Activated CD4-positive, alpha-beta T cell treated with anti-CD3 and anti-CD28 coated beads, Interleukin-2, amount 10 ng/mL, durations not matched to agents 7 days and 5 days (primary cell): Measurements from ENCODE around the gene FAM20B. TPM values are rescaled to one million over a fixed set of nuclear protein-coding genes. Genes with fewer than 3 reads are reported as not detected.
"Not testable (repeated sequence)": the region's sequence is repeated elsewhere in the genome, so short reads cannot be mapped to it uniquely, and the experiment has no call there.

Source experiments
- CTCF ChIA-PET: fragments of 350-600 bp; sonication (Branson Sonifier 250); formaldehyde crosslinking; loops from one replicate; lab custom pipeline; 2021; ENCODE audit warnings: antibody characterized with exemption; lab: Charles Lee
- POLR2A ChIA-PET: fragments of 350-600 bp; sonication (Branson Sonifier 250); formaldehyde crosslinking; loops from one replicate; lab custom pipeline; 2021; ENCODE audit warnings: antibody characterized with exemption; lab: Charles Lee
- DNase-seq: peaks from one replicate; pipeline ENCODE4 v3.0.0-alpha.2; 2020
- H3K27ac Mint-ChIP-seq: one replicate; pipeline ENCODE4 v1.8.0; 2021; ENCODE audit warnings: mild to moderate bottlenecking, moderate library complexity, mixed read lengths
- H3K27me3 Mint-ChIP-seq: one replicate; pipeline ENCODE4 v1.8.0; 2021; ENCODE audit warnings: mixed read lengths
- H3K36me3 Mint-ChIP-seq: one replicate; pipeline ENCODE4 v1.8.0; 2021; ENCODE audit warnings: low read depth, mixed read lengths
- H3K4me1 Mint-ChIP-seq: one replicate; pipeline ENCODE4 v1.8.0; 2021; ENCODE audit warnings: mixed read lengths
- H3K4me3 Mint-ChIP-seq: one replicate; pipeline ENCODE4 v1.8.0; 2021; ENCODE audit warnings: mild to moderate bottlenecking, moderate library complexity, mixed read lengths
- H3K9me3 Mint-ChIP-seq: one replicate; pipeline ENCODE4 v1.8.0; 2021; ENCODE audit warnings: mixed read lengths
- total RNA-seq, 2 experiments: library from RNA; stranded (reverse); gene quantifications; one replicate each; pipeline ENCODE4 v1.2.3, GENCODE V29; 2021

Gene FAM20B
- total RNA-seq, 2 experiments from 2014 or later = 25.1 to 31.3 TPM

GRCh38 chr1:179026813-179027669, 1.3 kb downstream of the FAM20B start:
- POLR2A ChIA-PET = no interaction called here
- CTCF ChIA-PET = interaction anchor here (1.4 kb wide), 1 partner anchor 17 kb away, joined by 4 read pairs; no protein-coding TSS in a partner anchor
- peaks cover 10% of the 10 kb centered on the region for H3K27me3 Mint-ChIP-seq
- peaks cover 3% of the 10 kb centered on the region for H3K36me3 Mint-ChIP-seq
- H3K4me1 Mint-ChIP-seq = peaks cover 63% of the 10 kb centered on the region
- H3K27ac Mint-ChIP-seq = peak overlapping the region; percentile 93
- H3K4me3 Mint-ChIP-seq = peak overlapping the region; percentile 95
- H3K9me3 Mint-ChIP-seq = no peaks in the 10 kb centered on the region
- no peak for DNase-seq

DNA sequence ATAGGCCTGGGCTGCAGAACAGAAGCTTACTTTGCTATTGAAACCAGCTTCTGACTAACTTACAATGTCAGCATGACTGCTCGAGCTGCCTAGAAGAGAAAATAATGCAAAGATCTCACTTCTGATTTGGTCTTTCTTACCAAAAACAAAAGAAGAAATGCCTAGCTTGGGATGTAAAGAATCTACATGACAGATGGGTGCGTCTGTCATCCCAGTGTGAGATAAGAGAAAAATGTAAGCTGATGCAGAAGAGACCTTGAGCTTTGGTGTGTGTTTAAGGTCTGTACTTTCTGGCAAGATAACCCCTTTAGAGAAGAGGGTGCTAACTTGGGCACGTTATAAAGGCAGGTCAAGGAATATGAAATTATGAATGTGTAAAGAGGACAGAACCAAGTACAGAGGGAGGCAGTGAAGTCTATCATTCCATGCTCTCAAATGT, 3.6 kb downstream of the FAM20B start:
- Mint-ChIP-seq H3K27ac (no peak overlapping the region), H3K9me3 (no peaks in the 10 kb centered on the region), H3K27me3 (peaks cover 4% of the 10 kb centered on the region), H3K36me3 (peaks cover 4% of the 10 kb centered on the region), H3K4me1 (peaks cover 73% of the 10 kb centered on the region), H3K4me3 (no peak overlapping the region)
- ChIA-PET CTCF (interaction anchor here (2.8 kb wide), 1 partner anchor 9 kb away, joined by 11 read pairs; no protein-coding TSS in a partner anchor), POLR2A (interaction anchor here (0.6 kb wide), 1 partner anchor 266 kb away, joined by 9 read pairs; no protein-coding TSS in a partner anchor)
- no peak for DNase-seq

DNA sequence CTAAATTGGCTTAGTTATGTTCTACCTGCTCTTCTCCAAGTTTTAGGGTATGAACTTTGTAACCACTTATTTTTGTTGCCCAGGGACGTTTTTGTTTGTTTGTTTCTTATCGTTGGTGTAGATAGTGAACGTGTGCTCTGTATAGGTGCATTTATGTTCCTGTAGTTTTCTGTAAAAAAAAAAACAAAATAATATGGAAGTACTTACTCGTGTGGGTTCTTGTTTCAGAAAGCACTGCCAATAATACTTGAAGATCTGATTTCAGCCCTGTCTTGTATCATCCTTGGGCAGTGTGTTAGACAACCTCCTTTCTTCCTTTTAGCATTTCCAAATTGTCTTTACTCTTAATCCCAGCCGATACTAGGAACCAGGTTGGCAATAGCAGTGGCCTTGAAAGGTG, 4.4 kb downstream of the FAM20B start:
- no peaks in the 10 kb centered on the region for H3K9me3 Mint-ChIP-seq
- peaks cover 77% of the 10 kb centered on the region for H3K4me1 Mint-ChIP-seq
- DNase-seq = no peak
- CTCF ChIA-PET = interaction anchor here (2.8 kb wide), 1 partner anchor 8 kb away, joined by 11 read pairs; no protein-coding TSS in a partner anchor
- H3K36me3 Mint-ChIP-seq = peaks cover 7% of the 10 kb centered on the region
- POLR2A ChIA-PET = no interaction called here
- H3K4me3 Mint-ChIP-seq = no peak overlapping the region
- H3K27me3 Mint-ChIP-seq = no peaks in the 10 kb centered on the region
- no peak overlapping the region for H3K27ac Mint-ChIP-seq

GRCh38 chr1:179030683-179031082, 5.0 kb downstream of the FAM20B start:
- Mint-ChIP-seq H3K36me3 (peaks cover 7% of the 10 kb centered on the region), H3K4me1 (peaks cover 78% of the 10 kb centered on the region), H3K9me3 (no peaks in the 10 kb centered on the region), H3K27ac (no peak overlapping the region), H3K4me3 (no peak overlapping the region), H3K27me3 (no peaks in the 10 kb centered on the region)
- ChIA-PET CTCF (no interaction called here), POLR2A (no interaction called here)
- no peak for DNase-seq

DNA sequence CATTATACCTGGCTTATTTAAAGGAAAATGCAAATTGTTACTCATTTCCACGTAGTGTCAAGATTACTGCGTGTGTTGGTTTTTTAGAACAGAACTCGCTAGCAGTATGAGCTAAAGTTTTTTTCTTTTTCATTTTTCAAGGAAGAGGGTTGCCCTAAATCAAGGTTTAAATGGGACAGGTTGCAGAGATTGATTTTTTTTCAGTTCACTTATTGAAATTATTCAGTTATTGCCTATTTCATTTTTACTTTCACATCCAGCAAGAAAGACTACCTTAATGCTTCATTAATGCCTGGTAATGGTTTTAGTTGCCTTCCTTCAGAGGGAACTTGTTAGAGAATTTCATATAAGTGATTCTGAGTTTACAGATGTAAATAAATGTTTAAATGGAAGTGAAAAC, 5.6 kb downstream of the FAM20B start:
- Mint-ChIP-seq H3K27me3 (no peaks in the 10 kb centered on the region), H3K4me3 (peak overlapping the region; percentile 43), H3K9me3 (no peaks in the 10 kb centered on the region), H3K36me3 (peaks cover 7% of the 10 kb centered on the region), H3K27ac (peak overlapping the region; percentile 16), H3K4me1 (peaks cover 84% of the 10 kb centered on the region)
- DNase-seq = no peak
- POLR2A ChIA-PET = no interaction called here
- CTCF ChIA-PET = no interaction called here

DNA sequence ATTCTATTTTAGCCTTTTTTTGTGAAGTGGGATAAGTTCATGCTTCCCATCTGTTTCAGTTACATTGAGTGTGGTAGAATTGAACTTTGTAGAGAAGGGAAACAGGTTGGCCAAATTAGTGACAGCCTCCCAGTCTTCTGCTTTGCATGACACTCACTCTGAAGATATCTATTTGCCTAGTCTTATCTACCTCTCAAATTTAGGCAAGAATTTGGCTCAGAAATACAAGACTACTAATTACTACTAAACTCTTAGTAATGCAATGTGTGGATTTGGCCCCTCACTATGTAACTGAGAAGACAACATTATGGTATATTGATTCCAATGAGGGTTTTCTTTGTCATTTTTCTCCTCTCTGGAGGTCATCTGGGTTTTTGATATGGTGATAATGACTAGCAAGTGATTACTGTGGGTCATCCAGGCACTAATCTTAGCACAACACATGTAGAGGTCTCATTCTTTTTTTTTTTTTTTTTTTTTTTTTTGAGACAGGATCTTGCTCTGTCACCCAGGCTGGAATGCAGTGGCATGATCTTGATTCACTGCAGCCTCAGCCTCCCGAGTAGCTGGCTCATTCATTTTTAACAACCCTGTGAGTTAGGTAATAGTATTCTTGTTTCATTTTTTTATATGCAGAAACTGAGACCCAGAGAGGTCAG, 6.3 kb downstream of the FAM20B start:
- CTCF ChIA-PET = no interaction called here
- Mint-ChIP-seq H3K9me3 (no peaks in the 10 kb centered on the region), H3K27me3 (no peaks in the 10 kb centered on the region), H3K4me3 (no peak overlapping the region), H3K27ac (peak overlapping the region; percentile 44), H3K4me1 (peaks cover 86% of the 10 kb centered on the region), H3K36me3 (peaks cover 4% of the 10 kb centered on the region)
- POLR2A ChIA-PET = no interaction called here
- DNase-seq = no peak

- H3K27me3 Mint-ChIP-seq = no peaks in the 10 kb centered on the region
- no peaks in the 10 kb centered on the region for H3K9me3 Mint-ChIP-seq
- CTCF ChIA-PET = interaction anchor here (2.1 kb wide), 1 partner anchor 11 kb away, joined by 5 read pairs; no protein-coding TSS in a partner anchor
- H3K36me3 Mint-ChIP-seq = peaks cover 4% of the 10 kb centered on the region
- peak overlapping the region; percentile 91 for H3K27ac Mint-ChIP-seq
- POLR2A ChIA-PET = no interaction called here
- peaks cover 85% of the 10 kb centered on the region for H3K4me1 Mint-ChIP-seq
- no peak for DNase-seq
- peak overlapping the region; percentile 31 for H3K4me3 Mint-ChIP-seq
Observed at GRCh38 chr1:179034720-179035119, 9.0 kb downstream of the FAM20B start.

- Mint-ChIP-seq H3K27ac (peak overlapping the region; percentile 79), H3K27me3 (no peaks in the 10 kb centered on the region), H3K4me1 (peaks cover 63% of the 10 kb centered on the region), H3K9me3 (no peaks in the 10 kb centered on the region), H3K36me3 (peaks cover 4% of the 10 kb centered on the region), H3K4me3 (peak overlapping the region; percentile 5)
- peak; percentile 59 for DNase-seq
- ChIA-PET POLR2A (no interaction called here), CTCF (interaction anchor here (1.5 to 3.1 kb wide), 2 partner anchors 8 to 34 kb away, joined by 3 to 11 read pairs; no protein-coding TSS in a partner anchor)
Observed at GRCh38 chr1:179036844-179037465, 11.3 kb downstream of the FAM20B start.

GRCh38 chr1:179038528-179039281, 13.0 kb downstream of the FAM20B start:
- POLR2A ChIA-PET = no interaction called here
- no peaks in the 10 kb centered on the region for H3K9me3 Mint-ChIP-seq

GRCh38 chr1:179039502-179040174, 13.9 kb downstream of the FAM20B start:
- peaks cover 45% of the 10 kb centered on the region for H3K4me1 Mint-ChIP-seq
- H3K27me3 Mint-ChIP-seq, POLR2A ChIA-PET, H3K4me3 Mint-ChIP-seq, H3K9me3 Mint-ChIP-seq, DNase-seq: not testable (repeated sequence)
- peak overlapping the region; percentile 83 for H3K27ac Mint-ChIP-seq
- CTCF ChIA-PET = interaction anchor here (3.1 kb wide), 1 partner anchor 11 kb away, joined by 11 read pairs; no protein-coding TSS in a partner anchor
- H3K36me3 Mint-ChIP-seq = peaks cover 11% of the 10 kb centered on the region

More at GRCh38 chr1:179038528-179039281, 13.0 kb downstream of the FAM20B start:
- CTCF ChIA-PET = interaction anchor here (0.8 to 3.1 kb wide), 2 partner anchors 10 to 30 kb away, joined by 5 to 11 read pairs; no protein-coding TSS in a partner anchor
- DNase-seq = peak; percentile 36
- H3K36me3 Mint-ChIP-seq = peaks cover 7% of the 10 kb centered on the region
- peaks cover 53% of the 10 kb centered on the region for H3K4me1 Mint-ChIP-seq
- no peak overlapping the region for H3K4me3 Mint-ChIP-seq
- peak overlapping the region; percentile 83 for H3K27ac Mint-ChIP-seq
- no peaks in the 10 kb centered on the region for H3K27me3 Mint-ChIP-seq

DNA sequence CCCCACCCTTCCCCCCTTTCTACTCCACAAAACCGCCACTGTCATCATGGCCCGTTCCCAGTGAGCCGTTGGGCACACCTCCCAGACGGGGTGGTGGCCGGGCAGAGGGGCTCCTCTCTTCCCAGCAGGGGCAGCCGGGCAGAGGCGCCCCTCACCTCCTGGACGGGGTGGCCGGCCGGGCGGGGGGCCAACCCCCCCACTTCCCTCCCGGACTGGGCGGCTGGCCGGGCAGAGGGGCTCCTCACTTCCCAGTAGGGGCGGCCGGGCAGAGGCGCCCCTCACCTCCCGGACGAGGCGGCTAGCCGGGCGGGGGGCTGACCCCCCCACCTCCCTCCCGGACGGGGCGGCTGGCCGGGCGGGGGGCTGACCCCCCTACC, 14.5 kb downstream of the FAM20B start:
- POLR2A ChIA-PET, H3K27me3 Mint-ChIP-seq, DNase-seq, H3K4me3 Mint-ChIP-seq, H3K9me3 Mint-ChIP-seq, H3K27ac Mint-ChIP-seq: not testable (repeated sequence)
- CTCF ChIA-PET = interaction anchor here (3.1 kb wide), 1 partner anchor 11 kb away, joined by 11 read pairs; no protein-coding TSS in a partner anchor
- peaks cover 11% of the 10 kb centered on the region for H3K36me3 Mint-ChIP-seq
- peaks cover 39% of the 10 kb centered on the region for H3K4me1 Mint-ChIP-seq
